HL-60 (cell line): ENCODE data around the gene ARMC7.

Source experiments
- DNase-seq, 2 experiments: peaks; one replicate each; pipeline ENCODE4 v3.0.0-alpha.2; 2010 to 2020; ENCODE audit warnings: low read depth in 1 of 2, low spot score in 1 of 2
- H3K27ac ChIP-seq: fragments of 250-450 bp; sonication (Bioruptor Pico); replicated peaks from 2 replicates; pipeline ENCODE4 v1.5.1; 2020; ENCODE audit warnings: mild to moderate bottlenecking, moderate library complexity
- H3K27me3 ChIP-seq: fragments of 250-450 bp; sonication (Bioruptor Pico); 2 replicates; pipeline ENCODE4 v1.5.1; 2021; ENCODE audit warnings: mild to moderate bottlenecking, moderate library complexity; ENCODE audit not compliant: insufficient read depth, poor library complexity, severe bottlenecking
- H3K4me3 ChIP-seq: replicated peaks from 2 replicates; pipeline ENCODE4 v1.5.1; 2011; ENCODE audit warnings: mild to moderate bottlenecking, control low read depth, low read length; ENCODE audit not compliant: insufficient read depth
- GABPA ChIP-seq: IDR thresholded peaks from 2 replicates; pipeline ENCODE4 v1.6.1; 2012; ENCODE audit warnings: low read depth
- POLR2AphosphoS5 ChIP-seq: IDR thresholded peaks from 2 replicates; pipeline ENCODE4 v1.6.1; 2012; ENCODE audit warnings: low read depth
- SPI1 ChIP-seq: IDR thresholded peaks from 2 replicates; pipeline ENCODE4 v1.6.1; 2012; ENCODE audit warnings: low read depth, mild to moderate bottlenecking, borderline replicate concordance
- TF ChIP-seq, protein P1 (sequence below): IDR thresholded peaks from 2 replicates; pipeline ENCODE4 v1.6.1; 2012; ENCODE audit warnings: low read depth; ENCODE audit not compliant: insufficient replicate concordance
- TF ChIP-seq, protein P2 (sequence below): IDR thresholded peaks from one replicate; pipeline ENCODE4 v1.5.1; 2011; ENCODE audit warnings: low read length, control low read depth, inconsistent platforms; ENCODE audit not compliant: insufficient read depth

Gene ARMC7

DNA sequence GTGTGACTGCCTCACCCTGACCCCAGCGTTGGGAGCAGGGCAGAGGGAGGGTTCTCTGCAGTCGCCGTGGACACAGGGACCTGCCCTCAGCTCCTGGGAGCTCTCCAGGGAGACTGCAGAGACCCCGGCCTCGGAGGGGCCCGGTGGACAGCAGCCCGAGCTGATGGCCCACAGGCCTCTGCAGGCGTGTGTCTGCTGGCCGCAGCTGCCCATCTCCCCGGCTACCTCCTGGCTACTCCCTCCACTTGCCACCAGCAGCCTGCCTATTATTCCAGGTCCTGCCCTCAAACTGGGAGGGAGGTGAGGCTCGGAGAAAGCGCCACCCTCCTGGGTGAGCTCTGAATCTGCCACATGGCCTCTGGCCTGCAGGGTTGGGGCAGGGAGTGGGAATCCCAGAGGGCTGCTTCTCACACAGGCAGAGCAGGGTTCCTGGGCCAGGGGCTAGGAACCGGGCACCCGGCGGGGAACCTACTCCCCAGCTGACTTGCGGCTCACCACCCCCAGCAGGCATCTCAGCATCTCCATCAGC lies 14.8 kb upstream of the ARMC7 start:
- H3K27ac ChIP-seq: peak overlapping the region; percentile 75; the same call in 1 of the 2 replicates
- no peak overlapping the region for H3K4me3 ChIP-seq
- TF ChIP-seq, protein P1, sequence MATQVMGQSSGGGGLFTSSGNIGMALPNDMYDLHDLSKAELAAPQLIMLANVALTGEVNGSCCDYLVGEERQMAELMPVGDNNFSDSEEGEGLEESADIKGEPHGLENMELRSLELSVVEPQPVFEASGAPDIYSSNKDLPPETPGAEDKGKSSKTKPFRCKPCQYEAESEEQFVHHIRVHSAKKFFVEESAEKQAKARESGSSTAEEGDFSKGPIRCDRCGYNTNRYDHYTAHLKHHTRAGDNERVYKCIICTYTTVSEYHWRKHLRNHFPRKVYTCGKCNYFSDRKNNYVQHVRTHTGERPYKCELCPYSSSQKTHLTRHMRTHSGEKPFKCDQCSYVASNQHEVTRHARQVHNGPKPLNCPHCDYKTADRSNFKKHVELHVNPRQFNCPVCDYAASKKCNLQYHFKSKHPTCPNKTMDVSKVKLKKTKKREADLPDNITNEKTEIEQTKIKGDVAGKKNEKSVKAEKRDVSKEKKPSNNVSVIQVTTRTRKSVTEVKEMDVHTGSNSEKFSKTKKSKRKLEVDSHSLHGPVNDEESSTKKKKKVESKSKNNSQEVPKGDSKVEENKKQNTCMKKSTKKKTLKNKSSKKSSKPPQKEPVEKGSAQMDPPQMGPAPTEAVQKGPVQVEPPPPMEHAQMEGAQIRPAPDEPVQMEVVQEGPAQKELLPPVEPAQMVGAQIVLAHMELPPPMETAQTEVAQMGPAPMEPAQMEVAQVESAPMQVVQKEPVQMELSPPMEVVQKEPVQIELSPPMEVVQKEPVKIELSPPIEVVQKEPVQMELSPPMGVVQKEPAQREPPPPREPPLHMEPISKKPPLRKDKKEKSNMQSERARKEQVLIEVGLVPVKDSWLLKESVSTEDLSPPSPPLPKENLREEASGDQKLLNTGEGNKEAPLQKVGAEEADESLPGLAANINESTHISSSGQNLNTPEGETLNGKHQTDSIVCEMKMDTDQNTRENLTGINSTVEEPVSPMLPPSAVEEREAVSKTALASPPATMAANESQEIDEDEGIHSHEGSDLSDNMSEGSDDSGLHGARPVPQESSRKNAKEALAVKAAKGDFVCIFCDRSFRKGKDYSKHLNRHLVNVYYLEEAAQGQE: no peak
- TF ChIP-seq GABPA (no peak), POLR2AphosphoS5 (no peak), SPI1 (no peak)
- TF ChIP-seq, protein P2, sequence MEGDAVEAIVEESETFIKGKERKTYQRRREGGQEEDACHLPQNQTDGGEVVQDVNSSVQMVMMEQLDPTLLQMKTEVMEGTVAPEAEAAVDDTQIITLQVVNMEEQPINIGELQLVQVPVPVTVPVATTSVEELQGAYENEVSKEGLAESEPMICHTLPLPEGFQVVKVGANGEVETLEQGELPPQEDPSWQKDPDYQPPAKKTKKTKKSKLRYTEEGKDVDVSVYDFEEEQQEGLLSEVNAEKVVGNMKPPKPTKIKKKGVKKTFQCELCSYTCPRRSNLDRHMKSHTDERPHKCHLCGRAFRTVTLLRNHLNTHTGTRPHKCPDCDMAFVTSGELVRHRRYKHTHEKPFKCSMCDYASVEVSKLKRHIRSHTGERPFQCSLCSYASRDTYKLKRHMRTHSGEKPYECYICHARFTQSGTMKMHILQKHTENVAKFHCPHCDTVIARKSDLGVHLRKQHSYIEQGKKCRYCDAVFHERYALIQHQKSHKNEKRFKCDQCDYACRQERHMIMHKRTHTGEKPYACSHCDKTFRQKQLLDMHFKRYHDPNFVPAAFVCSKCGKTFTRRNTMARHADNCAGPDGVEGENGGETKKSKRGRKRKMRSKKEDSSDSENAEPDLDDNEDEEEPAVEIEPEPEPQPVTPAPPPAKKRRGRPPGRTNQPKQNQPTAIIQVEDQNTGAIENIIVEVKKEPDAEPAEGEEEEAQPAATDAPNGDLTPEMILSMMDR: no peak
- DNase-seq: no peak
- H3K27me3 ChIP-seq: no peaks in the 10 kb centered on the region

DNA sequence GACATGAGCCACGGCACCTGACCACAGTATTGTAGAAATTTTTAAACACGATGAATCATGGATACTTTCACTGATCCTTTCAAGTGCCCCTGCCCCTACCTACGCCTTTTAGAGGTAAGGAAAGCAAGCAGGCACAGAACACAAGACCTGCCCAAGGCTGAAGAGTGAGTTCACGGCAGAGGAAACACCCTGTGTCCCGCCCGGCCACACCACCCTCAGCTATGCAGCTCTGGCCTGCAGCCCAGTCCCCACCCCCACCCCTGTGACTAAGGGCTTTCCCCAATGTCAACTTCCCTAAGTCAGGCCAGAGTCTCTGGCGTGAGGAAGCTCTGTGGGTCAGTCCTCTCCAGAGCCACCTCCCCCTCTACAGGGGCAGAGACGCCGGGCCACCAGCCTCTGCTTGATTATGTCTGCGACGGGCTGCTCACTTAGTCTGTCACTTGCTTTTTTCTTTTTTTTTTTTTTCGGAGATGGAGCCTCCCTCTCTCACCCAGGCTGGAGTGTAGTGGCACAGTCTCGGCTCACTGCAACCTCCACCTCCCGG lies 13.6 kb upstream of the ARMC7 start:
- DNase-seq: peak; percentile 88 to 90
- Histone ChIP-seq H3K27ac (peak overlapping the region; percentile 75), H3K4me3 (no peak overlapping the region), H3K27me3 (no peaks in the 10 kb centered on the region)
- TF ChIP-seq, protein P2: no peak
- peak; percentile 72 for TF ChIP-seq POLR2AphosphoS5
- peak; percentile 50; the same call in 1 of the 2 replicates for TF ChIP-seq SPI1

DNA sequence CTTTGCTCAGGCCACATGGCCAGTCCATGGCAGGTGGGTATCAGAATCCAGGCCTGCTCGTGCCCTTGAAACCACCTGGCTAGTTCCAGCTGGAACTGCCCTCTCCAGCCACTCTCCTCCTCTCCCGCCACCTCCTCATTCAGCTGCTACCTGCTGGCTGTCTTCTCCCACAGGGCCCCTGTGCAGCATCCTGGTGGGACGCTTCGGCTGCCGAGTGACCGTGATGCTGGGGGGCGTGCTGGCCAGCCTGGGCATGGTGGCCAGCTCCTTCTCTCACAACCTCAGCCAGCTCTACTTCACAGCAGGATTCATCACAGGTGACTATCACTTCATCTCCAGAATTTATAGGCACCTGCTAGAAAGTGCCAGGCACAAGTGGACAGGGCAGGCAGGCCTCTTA lies 11.9 kb upstream of the ARMC7 start:
- no peaks in the 10 kb centered on the region for H3K27me3 ChIP-seq
- no peak overlapping the region for H3K27ac ChIP-seq
- TF ChIP-seq, protein P2: no peak
- no peak for DNase-seq
- H3K4me3 ChIP-seq: no peak overlapping the region

DNA sequence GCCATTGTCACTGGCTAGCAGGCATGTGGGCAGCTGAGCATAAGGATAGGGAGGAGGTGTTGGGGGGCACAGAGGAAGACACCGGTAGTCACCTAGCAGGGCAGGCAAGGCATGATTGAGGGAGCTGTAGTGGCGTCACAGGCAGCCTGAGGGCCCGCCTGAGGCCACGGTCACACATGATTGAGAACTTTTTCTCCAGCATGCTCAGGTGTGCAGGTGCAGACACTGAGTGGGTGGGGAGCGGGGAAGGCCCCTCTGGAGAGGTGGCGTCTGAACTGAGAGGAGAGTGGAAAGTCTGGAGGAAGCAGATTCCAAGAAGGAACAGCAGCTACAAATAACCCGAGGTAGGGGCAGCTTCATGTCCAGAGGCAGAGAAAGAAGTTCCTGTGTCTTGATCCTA lies 10.9 kb upstream of the ARMC7 start:
- Histone ChIP-seq H3K27ac (no peak overlapping the region), H3K27me3 (no peaks in the 10 kb centered on the region), H3K4me3 (no peak overlapping the region)
- TF ChIP-seq POLR2AphosphoS5 (no peak), GABPA (no peak), SPI1 (no peak)
- TF ChIP-seq, protein P2: no peak
- TF ChIP-seq, protein P1: no peak
- no peak for DNase-seq
